GM21717 (cell line): ENCODE measurements around the gene HCST.
A peak's percentile ranks its signal among the peaks of the same experiment; 100 is the strongest.
"Not testable (repeated sequence)": the region's sequence is repeated elsewhere in the genome, so short reads cannot be mapped to it uniquely, and the experiment has no call there.

Experiments
- ATAC-seq: cut with Tn5 transposase; IDR thresholded peaks from one replicate; pipeline ENCODE4 v1.9.1; 2021; ENCODE audit warnings: mild to moderate bottlenecking, moderate library complexity; ENCODE audit not compliant: unreplicated experiment

Gene HCST

DNA sequence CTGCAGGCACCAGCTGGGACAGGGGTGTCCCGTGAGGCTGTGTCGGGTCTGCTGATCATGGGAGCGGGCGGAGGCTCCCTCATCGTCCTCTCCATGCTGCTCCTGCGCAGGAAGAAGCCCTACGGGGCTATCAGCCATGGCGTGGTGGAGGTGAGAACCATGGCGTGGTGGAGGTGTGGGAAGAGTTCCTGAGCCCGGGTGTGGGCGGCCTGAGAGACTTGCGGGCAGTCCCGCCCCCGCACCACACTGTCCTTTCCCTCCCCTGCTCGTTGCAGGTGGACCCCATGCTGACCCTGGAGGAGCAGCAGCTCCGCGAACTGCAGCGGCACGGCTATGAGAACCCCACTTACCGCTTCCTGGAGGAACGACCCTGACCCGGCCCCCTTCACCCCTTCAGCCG lies 23.3 kb upstream of the HCST start:
- no peak for ATAC-seq

DNA sequence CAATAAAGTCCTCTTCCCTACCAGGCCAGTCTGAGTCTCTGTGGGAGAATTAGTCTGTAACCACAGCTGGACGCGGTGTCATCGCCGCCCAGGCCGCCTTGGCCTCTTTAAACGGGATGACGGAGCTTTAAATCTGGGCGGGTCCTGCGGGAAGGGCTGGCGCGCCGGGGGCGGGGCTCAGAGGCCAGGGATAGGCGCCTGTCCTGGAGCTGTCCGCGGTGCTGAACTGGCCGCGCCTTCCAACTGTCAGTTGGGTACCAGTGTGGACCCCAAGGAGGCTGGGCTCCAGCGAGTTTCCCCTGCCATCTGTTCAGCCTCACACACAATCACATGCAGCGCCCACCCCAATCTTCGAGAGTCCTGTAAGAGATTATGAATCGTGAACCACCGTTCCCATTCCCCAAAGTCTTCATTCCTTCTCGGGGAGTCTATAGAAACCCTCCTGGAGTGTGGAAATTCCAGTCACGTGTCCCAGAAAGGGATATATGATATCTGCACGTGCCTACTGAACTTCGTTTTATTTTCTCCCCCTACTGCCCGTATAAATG lies 22.5 kb upstream of the HCST start:
- no peak for ATAC-seq

DNA sequence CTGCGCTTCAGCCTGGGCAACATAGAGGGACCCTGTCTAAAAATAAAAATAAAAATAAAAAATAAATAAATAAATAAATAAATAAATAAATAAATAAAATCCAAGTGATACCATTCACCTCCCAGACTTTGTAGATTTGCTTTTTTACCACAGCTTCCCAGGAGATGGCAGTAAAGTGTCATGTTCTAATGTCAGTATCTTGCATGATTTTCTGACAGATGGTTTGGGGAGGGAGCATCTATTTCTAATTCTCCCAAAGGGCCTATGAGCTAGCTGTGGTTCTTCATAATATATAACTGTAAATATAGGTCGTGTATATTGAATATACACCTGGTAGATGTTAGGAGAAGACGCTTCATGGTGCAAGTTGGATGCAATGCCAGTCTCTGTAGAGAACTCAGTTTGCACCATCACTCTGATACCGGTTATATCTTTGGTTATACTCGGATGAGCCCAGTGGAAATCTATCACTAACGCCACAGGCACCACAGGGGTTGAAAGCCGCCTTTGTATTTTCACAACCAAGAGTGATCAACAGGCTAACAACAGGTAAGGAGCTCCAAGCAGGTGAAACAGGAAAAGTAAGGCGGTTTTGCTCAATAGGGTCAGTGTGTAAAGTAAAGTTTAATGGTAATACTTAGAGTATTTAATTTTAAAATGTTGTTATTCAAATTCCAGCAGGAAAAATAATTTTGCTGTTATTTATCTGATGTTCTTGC lies 20.1 kb upstream of the HCST start:
- ATAC-seq, result no peak

DNA sequence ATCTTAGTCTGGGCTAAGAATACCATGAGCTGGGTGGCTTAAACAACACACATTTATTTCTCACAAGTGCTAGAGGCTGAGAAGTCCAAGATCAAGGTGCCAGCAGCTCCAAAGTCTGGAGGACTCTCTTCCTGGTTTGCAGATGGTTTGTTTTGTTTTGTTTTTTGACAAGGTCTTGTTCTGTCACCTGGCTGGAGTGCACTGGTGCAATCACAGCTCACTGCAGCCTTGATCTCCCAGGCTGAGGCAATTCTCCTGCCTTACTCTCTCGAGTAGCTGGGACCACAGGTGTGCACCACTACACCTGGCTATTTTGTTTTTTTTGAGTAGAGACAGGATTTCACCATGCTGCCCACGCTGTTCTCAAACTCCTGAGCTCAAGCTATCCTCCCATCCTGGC lies 18.4 kb upstream of the HCST start:
- no peak for ATAC-seq

DNA sequence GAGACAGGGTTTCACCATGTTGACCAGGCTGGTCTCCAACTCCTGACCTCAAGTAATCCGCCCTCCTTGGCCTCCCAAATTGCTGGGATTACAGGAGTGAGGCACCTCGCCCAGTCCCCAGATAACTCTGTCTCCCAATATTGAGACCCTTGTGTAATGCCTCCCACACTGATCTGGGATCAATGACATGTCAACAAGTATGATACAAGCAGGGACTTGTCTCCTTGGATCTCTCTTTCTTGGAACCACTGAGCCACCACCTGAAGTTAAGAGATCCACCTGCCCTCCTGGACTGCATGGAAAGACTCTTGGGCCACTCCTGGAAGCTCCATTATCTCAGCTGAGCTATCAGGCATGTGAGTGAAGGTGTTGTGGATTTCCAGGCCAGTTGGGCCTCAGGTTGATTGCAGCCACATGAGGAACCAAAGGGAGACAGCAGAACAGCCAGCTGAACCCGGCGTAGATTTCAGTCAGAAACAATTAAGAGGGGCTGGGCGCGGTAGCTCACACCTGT lies 17.0 kb upstream of the HCST start:
- no peak for ATAC-seq

DNA sequence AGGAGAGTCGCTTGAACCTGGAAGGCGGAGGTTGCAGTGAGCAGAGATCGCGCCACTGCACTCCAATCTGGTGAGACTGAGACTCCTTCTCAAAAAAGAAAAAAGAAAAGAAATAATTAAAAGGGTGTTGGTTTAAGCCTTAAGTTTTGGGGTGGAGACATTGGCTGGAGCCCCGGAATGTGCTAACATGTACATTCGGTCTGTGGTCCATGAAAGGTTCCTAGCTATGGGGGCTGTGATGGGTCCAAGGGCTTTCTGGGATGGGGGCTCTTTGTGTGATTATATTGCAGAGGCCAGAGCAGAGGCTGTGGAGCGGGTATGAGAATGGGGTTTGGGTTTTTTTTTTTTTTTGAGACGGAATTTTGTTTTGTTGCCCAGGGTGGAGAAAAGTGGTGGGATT lies 16.4 kb upstream of the HCST start:
- ATAC-seq, result no peak

DNA sequence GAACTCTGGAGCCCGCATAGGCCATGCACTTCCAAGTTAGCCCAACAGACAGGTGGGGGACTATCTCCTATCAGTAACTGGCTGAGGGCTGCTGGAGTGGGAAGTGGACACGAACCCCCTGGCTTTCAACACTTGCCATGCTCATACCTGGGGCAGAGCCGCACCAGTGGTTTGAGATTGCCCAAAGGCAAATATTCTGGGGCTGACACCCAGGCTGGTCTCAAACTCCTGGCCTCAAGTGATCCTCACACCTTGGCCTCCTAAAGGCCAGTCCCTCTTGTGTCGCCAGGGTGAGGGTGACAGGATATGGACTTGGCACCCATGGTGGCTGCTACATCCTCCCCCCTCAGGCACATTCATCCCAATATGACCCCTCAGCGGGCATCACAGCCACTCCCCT lies 15.1 kb upstream of the HCST start:
- ATAC-seq, result no peak

DNA sequence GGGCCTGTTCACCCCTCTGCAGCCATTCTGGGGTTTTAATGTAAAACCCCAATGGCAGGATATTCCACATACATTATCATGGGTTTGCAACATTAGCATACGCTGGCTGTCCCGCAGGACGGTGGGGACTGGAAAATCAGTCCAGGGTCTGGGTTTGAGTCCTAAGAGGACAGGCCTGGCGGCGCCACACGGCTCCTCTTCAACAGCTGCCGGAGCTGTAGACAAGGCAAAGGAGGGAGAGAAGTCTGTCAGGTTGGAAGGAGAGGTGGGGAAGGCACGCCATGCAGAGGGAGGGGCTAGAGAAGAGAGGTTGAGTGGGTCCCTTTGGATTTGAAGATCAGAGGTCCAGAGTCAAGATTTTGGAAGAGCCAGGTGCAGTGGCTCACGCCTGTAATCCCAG lies 13.9 kb upstream of the HCST start:
- ATAC-seq, result no peak

DNA sequence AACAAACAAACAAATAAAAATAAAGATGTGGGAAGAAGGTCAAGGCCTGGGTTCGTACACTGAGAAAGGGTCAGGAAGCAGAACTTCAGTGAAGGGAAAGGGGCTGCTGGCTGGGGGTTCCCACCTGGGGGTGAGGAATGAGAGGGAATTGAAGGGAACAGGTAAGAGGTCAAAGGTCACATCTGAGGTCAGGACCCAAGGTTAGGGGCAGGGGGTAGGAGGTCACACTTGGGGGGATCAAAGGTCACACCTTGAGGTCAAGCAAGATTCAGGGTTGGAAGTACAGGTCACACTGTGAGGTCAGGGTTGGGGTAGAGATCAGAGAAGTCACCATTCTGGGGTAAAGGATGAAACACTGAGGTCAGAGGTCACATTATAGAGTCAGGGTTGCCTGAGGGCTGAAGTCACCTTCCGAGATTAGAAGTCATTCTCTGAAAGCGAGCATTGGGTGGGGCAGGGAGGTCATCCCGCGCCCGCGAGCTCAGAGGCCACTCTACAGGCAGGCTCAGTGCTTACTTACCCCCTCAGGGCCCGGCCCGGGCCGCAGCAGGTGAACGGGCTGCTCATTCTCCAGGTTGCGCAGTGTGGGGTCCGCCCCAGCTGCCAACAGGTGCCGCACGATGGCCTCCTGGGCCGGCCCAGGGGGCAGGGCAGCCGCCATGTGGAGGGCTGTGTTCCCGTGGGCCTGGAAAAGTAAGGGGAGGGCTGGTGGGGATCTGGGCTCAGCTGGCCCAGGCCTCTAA lies 12.8 kb upstream of the HCST start:
- ATAC-seq, result no peak

DNA sequence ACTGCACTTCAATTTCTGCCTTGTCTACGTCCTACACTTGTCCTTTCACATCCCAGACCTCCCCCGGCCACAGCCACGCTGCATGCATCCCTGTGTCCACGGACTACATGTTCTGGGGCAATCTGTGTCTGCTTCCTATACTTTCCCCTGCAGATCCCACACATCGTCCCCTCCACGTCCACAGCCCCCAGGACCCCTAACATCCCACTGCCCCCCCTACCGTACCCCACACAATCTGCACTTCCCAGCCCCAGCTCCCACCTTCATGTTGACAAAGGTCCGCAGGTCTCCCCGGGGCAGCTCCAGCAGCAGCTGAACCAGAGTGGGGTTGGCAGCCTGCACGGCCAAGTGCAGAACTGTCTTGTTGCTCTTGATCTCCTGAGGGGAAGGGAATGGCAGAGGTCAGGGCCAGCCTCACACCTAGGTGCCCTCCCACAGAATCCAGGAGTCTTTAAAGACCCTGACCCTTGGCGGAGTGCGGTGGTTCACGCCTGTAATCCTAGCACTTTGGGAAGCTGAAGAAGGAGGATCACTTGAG lies 12.1 kb upstream of the HCST start:
- ATAC-seq, result no peak

DNA sequence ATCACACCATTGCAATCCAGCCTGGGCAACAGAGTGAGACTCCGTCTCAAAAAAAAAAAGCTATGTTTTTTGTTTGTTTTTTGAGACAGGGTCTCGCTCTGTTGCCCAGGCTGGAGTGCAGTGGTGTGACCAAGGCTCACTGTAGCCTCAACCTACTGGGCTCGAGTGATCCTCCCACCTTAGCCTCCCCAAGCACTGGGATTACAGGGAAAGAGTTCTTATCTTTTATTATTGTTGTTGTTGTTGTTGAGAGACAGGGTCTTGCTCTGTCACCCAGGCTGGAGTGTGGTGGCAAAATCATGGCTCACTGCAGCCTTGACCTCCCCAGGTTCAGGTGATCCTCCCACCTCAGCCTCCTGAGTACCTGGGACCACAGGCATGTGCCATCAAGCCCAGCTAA lies 10.5 kb upstream of the HCST start:
- ATAC-seq, result not testable (repeated sequence)

DNA sequence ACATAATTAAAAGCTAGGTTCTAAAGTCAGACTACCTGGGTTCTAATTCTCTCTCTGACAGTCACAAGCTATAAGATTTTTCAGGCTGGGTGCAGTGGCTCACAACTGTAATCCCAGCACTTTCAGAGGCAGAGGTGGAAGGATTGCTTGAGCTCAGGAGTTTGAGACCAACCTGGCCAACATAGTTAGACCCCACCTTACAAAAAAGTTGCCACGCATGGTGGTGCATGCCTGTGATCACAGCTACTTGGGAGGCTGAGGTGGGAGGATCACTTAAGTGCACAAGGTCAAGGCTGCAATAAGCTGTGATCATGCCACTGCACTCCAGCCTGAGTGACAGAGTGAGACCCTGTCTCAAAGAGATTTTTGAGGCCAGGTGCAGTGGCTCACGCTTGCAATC lies 8.0 kb upstream of the HCST start:
- no peak for ATAC-seq

DNA sequence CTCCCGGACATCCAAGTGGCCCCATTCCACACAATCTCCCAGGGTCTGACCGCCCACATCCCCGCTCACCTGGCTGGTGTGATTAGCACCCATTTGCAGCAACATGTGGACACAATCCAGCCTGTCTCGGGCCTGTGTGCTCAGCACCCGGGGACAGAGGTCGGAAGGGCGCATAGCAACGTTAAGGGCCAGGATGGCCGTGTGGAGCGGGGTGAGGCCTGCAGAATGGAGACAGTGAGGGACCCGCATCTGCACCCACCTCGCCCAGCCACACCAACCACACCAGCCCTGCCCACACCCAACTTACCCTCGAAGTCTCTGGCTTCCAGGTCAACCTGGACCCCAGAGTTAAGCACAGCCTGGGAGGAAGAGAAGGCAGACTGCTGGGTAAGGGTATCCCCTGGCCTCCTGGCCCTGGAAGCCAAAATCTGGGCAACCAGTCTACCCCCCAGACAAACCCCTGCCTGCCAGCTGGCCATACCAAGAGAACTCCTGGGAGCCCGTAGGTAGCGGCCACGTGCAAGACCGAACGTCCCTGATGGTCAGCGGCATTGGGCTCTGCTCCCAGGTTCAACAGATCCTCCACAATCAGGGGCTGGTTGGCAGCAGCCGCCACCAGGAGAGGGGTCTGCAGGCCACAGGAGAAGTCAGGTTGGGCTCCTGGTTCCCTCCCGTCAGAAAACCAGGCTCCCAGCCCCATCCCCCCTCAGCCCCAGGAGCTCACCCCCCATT lies 6.3 kb upstream of the HCST start:
- ATAC-seq, result no peak

DNA sequence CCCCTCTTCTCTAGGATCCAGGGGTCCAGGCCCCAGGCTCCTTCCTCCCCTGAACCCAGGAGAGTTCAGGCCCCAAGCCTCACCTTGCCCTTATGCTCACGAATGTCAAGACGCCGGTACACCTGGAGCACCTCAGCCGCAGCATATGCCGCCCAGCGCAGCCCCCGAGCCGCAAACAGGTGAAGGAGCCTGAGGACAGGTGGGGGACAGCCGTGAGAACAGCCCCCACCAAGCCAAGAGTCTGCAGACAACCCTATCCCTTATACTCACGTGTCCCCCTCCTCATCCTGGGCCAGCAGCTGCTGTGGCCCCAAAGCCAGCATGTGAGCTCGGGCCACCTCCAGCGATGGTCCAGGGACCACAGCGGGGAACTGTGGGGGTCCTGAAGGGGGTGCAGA lies 5.7 kb upstream of the HCST start:
- ATAC-seq, result no peak

DNA sequence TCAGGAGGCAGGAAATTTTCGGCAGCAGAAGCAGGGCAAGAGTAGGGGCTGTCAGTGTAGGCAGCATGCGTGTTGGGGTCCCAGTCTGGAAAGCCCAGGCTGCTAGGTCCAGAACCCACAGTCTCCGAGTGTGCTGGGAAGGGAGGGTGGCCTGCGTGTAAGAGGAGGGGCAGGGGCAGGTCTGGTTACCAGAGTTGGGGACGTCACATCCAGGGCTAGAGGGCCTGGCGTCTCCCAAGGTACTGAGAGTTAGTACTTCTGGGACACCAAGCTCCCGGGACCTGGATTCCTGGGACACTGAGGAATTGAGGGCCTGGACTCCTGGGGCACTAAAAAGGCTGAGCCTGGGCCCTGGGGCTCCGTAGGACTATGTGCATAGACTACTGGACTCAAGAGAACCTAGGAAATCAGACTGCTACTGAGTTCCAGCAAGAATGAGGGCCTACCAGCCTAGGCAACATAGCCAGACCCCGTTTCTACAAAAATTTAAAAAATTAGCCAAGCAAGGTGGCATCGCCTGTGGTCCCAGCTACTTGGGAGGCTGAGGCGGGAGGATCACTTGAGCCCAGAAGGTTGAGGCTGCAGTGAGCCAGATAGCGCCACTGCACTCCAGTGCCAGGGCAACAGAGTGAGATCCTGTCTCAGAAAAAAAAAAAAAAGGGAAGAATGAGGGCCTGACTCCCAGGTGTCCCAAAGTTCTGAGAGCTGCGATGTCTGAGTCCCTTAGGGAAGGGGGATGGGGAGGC lies 4.5 kb upstream of the HCST start:
- ATAC-seq, result no peak

DNA sequence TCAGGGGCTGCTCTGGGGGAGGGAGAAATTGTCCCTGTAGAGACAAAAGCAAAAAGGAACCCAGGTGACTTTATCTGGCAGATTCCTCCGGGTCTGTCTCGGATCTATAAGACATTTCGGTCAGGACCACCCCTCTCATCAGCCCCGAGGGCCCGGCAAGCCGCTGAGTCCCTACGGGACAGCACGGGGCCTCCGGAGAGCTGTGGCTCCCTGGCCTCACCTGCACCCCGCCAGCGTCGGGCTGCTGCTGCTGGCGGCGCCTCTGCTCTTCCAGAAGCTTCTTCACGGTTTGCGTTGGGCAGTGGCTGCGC lies 3.9 kb upstream of the HCST start:
- ATAC-seq, result no peak

DNA sequence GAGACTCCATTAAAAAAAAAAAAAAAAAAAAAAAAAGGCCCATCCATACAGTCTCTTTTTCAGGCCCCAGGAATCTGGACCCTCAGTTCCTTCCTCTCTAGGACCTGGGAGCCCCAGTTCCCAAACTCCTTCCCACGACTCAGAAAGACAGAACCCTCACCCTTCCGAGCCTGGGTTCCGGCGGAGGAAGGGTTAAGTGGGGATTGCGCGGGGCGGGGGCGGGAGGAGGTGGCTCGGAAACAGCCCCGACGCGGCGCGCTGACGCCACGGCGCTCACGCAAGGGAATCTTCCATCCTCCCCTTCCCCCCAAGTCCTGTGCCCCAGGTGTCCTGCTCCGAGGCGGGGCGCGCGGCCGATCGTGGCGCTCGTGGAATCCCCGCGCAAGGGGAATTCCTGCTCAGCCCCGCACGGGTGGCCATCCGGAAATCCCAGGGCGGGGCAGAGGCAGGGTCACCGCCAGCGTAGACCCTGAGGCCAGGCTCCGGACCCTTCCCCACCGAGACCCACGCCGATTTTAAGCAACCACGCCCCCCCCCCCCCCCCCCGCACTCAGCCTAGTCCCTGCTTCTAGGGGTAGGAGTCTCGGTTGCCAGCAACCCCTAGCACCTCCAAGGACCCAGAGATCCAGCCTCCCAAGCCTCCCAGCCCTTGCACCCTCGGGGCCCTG lies 2.6 kb upstream of the HCST start:
- ATAC-seq, result peak; percentile 38

DNA sequence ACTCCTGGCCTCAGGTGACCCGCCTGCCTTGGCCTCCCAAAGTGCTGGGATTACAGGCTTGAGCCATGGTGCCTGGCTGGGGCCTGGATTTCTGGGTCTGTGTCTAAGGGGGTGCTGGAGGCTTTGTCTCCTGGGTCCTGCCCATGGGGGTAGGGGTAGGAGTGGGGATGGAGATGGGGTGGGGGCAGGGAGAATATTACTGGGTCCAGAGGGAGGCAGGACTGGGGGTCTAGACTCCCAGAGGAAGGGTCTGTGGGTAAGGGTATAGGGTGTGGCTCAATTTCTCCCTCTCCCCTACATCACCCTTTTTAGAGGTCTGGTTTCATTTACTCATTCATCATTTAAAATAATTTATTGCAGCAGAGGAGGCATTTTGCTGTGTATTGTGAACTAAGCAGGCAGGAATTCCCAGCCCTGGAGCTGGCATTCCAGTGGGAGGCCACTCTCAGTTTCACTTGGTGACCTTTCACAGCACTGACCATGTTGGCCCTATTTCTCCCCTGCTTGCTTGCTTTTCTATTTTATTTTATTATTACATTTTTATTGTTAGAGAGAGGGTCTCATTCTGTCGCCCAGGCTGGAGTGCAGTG lies 1.2 kb upstream of the HCST start:
- no peak for ATAC-seq

DNA sequence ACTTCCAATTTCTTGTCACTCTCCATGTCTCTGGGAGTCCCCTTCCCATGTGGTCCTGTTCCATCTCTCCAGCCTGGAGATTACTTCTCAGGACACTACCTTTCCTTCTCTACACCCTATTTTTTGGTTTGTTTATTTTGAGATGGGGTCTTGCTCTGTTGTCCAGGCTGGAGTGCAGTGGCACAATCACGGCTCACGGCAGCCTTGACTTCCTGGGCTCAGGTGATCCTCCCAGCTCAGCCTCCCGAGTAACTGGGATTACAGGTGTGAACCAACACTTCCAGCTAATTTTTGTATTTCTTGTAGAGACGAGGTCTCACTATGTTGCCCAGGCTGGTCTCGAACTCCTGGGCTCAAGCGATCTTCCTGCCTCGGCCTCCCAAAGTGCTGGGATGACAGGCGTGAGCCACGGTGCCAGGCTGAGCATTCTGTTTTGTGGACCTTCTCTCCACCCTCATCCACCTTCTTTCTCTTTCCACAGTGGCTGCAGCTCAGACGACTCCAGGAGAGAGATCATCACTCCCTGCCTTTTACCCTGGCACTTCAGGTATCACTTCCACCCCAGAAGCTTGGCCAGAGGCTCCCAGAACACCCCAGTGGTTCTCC lies 644 bp downstream of the HCST start:
- ATAC-seq, result no peak
